Measurements from ENCODE around the gene ZBED6.
"Not testable (repeated sequence)": the region's sequence is repeated elsewhere in the genome, so short reads cannot be mapped to it uniquely, and the experiment has no call there.

Gene ZBED6

DNA sequence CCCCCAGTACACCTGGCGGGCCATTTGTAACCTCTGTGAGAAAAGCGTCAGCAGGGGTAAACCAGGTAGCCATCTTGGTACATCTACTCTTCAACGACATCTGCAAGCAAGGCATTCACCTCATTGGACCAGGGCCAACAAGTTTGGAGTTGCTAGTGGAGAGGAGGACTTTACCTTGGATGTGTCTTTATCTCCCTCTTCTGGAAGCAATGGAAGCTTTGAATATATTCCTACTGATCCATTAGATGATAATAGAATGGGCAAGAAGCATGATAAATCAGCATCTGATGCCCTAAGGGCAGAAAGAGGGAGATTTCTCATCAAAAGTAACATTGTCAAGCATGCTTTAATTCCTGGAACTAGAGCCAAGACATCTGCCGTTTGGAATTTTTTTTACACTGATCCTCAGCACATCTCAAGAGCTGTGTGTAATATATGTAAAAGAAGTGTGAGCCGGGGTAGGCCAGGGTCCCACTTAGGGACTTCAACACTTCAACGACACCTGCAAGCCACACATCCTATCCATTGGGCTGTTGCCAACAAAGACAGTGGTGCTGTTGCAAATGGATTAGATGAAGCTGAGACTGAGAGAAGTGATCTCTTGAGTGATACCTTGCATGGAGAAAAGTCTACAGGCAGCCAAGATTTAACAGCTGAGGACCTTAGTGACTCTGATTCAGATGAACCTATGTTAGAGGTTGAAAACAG lies 2.7 kb downstream of the ZBED6 start:
- ATAC-seq (no peak), DNase-seq (ENCODE audit: low spot score in 2 of 2) (no peak)
- H3K4me1 Mint-ChIP-seq = peaks cover 47% of the 10 kb centered on the region
- H3K4me3 Mint-ChIP-seq = peak overlapping the region; percentile 92
- no peak overlapping the region for H3K27ac Mint-ChIP-seq
- peaks cover 70% of the 10 kb centered on the region for H3K36me3 Mint-ChIP-seq
- H3K9me3 Mint-ChIP-seq = no peaks in the 10 kb centered on the region

DNA sequence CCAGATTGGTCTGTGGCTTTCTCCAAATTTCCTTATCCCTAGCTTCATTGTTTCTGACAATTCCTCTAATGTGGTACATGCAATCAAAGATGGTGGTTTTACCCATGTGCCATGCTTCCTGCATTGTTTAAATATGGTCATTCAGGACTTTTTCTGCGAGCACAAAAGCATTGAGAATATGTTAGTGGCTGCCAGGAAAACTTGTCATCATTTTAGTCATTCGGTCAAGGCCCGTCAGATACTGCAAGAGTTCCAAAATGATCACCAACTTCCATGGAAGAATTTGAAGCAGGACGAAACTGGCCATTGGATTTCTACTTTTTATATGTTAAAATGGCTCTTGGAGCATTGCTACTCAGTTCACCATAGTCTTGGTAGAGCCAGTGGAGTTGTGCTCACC lies 3.7 kb downstream of the ZBED6 start:
- no peak overlapping the region for H3K27ac Mint-ChIP-seq

DNA sequence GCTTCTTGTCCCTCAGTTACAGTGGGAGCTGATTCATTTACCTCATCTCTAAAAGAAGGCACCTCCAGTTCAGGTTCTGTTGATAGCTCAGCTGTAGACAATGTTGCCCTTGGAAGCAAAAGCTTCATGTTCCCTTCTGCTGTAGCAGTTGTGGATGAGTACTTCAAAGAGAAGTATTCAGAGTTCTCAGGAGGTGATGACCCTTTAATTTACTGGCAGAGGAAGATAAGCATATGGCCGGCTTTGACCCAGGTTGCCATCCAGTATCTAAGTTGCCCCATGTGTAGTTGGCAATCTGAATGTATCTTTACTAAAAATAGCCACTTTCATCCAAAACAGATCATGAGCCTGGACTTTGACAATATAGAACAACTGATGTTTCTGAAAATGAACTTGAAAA lies 4.5 kb downstream of the ZBED6 start:
- Mint-ChIP-seq H3K9me3 (no peaks in the 10 kb centered on the region), H3K4me1 (peaks cover 59% of the 10 kb centered on the region), H3K4me3 (no peak overlapping the region), H3K36me3 (peaks cover 89% of the 10 kb centered on the region), H3K27ac (no peak overlapping the region)
- no peak for DNase-seq (ENCODE audit: low spot score in 2 of 2)
- ATAC-seq = no peak

More for the DNA sequence above, 3.7 kb downstream of the ZBED6 start:
- Mint-ChIP-seq H3K36me3 (peaks cover 81% of the 10 kb centered on the region), H3K4me3 (no peak overlapping the region), H3K9me3 (no peaks in the 10 kb centered on the region), H3K4me1 (peaks cover 57% of the 10 kb centered on the region)
- no peak for ATAC-seq
- DNase-seq (ENCODE audit: low spot score in 2 of 2) = no peak

DNA sequence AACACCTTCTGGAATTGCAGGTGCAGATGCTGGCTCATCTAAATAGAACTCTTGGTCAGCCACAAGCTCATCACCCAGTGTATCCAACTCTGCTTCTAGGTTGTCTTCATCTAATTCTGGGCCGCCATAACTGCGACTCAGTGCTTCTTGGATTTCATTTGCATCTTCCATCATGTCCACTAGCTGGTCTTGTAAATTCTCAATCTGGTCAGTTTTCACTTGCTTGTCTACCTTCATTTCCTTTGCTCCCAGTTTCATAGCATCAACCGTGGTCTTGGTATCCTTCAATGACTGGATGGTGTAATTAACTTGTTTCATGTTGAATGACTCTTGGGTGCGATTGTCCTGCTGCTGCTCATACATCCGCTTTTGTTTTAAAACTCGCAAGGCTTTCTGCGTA lies 10.3 kb downstream of the ZBED6 start:
- ATAC-seq (no peak), DNase-seq (ENCODE audit: low spot score in 2 of 2) (no peak)
- Mint-ChIP-seq H3K9me3 (no peaks in the 10 kb centered on the region), H3K27ac (no peak overlapping the region), H3K36me3 (peaks cover 99% of the 10 kb centered on the region), H3K4me3 (no peak overlapping the region), H3K4me1 (peaks cover 36% of the 10 kb centered on the region)

DNA sequence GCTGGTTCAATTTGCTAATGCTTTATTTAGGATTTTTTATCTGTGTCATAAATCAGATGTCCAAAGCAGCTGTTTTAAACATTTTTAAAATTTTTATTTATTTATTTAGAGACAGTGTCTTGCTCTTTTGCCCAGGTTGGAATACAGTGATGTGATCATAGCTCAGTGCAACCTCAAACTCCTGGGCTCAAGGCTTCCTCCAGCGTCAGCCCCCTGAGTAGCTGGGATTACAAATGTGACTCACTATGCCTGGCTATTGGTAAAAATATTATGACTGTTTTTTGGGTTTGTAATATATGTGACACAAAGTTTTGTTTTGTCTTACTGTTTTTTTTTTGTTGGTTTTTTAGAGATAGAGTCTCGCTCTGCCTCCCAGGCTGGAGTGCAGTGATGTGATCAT lies 11.8 kb downstream of the ZBED6 start:
- peak; percentile 31 for ATAC-seq
- peaks cover 100% of the 10 kb centered on the region for H3K36me3 Mint-ChIP-seq
- no peak for DNase-seq (ENCODE audit: low spot score in 2 of 2)
- peaks cover 45% of the 10 kb centered on the region for H3K4me1 Mint-ChIP-seq
- H3K4me3 Mint-ChIP-seq = no peak overlapping the region
- H3K9me3 Mint-ChIP-seq = no peaks in the 10 kb centered on the region
- no peak overlapping the region for H3K27ac Mint-ChIP-seq

DNA sequence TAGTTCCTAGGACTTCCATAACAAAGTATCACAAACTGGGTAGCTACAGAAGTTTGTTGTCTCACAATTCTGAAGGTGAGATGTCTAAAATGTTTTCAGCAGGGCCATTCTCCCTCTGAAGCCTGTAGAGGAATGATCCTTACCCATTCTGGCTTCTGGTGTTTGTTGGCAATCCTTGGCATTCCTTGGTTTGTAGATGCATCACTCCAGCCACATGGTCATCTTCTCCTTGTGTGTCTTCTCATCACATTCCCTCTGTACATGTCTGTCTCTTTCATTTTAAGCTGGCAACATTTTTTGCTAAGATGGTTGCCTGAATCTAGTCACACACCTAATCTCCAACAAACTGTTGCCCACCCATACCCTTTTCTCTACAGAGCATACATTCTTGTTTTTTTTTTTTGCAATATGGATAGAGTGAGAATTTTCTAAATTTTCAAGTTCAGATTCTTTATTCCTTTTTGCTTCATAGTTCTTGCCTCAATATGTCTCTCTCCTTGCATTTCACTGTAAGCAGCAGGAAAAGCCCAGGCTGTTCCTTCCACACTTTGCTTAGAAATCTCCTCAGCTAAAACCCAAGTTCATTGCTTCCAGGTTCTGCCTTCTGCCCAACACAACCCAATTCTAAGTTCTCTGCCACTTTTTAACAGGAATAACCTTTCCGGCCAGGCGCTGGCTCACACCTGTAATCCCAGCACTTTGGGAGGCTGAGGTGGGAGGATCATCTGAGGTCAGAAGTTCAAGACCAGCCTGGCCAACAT lies 18.3 kb downstream of the ZBED6 start:
- Mint-ChIP-seq H3K36me3 (peaks cover 100% of the 10 kb centered on the region), H3K4me1 (peaks cover 10% of the 10 kb centered on the region), H3K27ac (no peak overlapping the region), H3K4me3 (no peak overlapping the region), H3K9me3 (no peaks in the 10 kb centered on the region)
- ATAC-seq = no peak
- DNase-seq (ENCODE audit: low spot score in 2 of 2) = no peak

DNA sequence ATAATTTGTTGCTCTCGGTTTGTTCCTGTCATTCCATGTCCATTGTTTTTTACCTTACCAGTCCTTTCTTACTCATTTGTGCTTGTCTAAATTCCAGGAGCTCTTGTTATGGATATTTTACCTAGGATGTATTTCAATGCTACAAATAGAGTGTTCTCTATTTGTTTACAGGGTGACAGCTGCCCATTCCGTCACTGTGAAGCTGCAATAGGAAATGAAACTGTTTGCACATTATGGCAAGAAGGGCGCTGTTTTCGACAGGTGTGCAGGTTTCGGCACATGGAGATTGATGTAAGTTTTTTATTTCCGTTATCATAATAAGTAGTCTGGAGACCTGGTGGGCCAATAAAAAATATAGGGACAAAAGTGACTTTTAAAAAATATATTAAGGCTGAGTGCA lies 23.0 kb downstream of the ZBED6 start:
- Mint-ChIP-seq H3K36me3 (peaks cover 100% of the 10 kb centered on the region), H3K4me1 (peaks cover 17% of the 10 kb centered on the region), H3K9me3 (no peaks in the 10 kb centered on the region), H3K4me3 (no peak overlapping the region), H3K27ac (no peak overlapping the region)
- ATAC-seq (no peak), DNase-seq (ENCODE audit: low spot score in 2 of 2) (no peak)

DNA sequence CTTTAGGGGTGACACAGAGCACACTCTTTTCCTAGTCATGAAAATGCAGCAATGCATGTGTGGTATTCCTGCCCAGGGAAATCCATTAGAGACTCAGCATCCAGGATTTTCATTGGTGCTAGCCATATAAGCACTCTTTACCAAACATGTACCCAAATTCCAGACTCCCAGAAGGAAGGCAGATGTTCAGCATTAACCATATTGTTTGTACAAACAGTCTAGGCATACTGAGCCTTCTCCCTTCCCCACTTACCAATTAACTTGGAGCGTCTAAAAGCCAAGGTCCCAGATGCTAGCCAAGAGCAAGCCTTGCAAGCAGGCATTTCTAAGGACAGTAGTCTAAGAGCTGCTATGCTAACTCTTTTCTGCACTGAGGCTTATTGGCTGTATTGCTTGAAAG lies 27.9 kb downstream of the ZBED6 start:
- H3K4me1 Mint-ChIP-seq = peaks cover 37% of the 10 kb centered on the region
- no peaks in the 10 kb centered on the region for H3K9me3 Mint-ChIP-seq
- H3K27ac Mint-ChIP-seq = peak overlapping the region; percentile 70
- H3K36me3 Mint-ChIP-seq = peaks cover 100% of the 10 kb centered on the region
- no peak for ATAC-seq
- DNase-seq (ENCODE audit: low spot score in 2 of 2) = no peak
- no peak overlapping the region for H3K4me3 Mint-ChIP-seq

DNA sequence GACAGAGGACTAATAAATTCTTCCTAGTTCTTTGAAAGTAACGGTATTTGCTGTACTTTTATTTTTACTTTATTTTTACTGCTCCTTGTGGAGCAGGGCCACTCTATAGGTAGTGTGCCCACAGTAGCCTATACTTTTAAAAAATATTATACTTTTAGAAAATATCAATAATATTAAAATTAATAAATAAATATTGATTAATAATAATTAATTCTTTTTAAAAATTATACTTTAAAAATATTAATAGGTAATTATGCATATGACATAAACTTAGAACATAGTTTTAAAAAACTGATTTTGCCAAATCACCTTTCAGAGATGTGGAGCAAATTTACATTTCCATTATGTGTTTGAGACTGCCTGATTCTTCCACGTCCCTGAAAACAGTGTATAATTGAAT lies 30.8 kb downstream of the ZBED6 start:
- no peak for ATAC-seq
- Mint-ChIP-seq H3K9me3 (no peaks in the 10 kb centered on the region), H3K4me3 (no peak overlapping the region), H3K36me3 (peaks cover 100% of the 10 kb centered on the region), H3K4me1 (peaks cover 31% of the 10 kb centered on the region), H3K27ac (no peak overlapping the region)
- no peak for DNase-seq (ENCODE audit: low spot score in 2 of 2)

DNA sequence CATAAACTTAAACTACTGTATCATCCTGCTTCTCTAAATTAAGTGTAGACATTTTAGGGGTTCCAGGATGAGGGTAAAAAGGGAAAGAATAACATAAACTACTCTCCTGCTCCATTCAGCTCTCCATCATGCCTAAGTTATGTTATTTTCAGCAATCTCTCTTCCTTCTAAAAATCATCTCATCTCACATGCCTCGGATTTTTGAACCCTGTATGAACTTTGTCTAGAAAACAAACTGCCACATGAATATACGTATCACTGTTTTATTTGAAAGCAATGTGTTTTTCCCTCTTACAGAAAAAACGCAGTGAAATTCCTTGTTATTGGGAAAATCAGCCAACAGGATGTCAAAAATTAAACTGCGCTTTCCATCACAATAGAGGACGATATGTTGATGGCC lies 32.6 kb downstream of the ZBED6 start:
- DNase-seq (ENCODE audit: low spot score in 2 of 2) (no peak), ATAC-seq (no peak)
- H3K9me3 Mint-ChIP-seq = no peaks in the 10 kb centered on the region
- peaks cover 19% of the 10 kb centered on the region for H3K4me1 Mint-ChIP-seq
- H3K36me3 Mint-ChIP-seq = peaks cover 100% of the 10 kb centered on the region
- no peak overlapping the region for H3K27ac Mint-ChIP-seq
- H3K4me3 Mint-ChIP-seq = no peak overlapping the region

DNA sequence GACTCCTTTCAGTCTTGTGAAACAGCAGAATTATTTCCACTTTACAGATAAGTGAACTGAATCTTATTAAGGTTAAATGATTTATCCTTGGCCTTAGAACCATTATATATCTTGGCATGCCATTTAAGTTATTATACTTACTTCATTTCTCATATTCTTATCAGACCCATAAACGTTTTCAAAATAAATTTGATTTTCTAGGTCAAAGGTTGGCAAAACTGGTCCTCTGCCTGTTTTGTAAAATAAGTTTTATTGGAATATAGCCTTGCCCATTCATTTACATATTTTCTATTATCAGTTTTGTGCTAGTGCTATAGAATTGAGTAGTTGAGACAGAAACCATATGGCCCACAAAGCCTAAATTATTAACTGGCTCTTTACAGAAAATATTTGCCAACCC lies 33.1 kb downstream of the ZBED6 start:
- ATAC-seq (no peak), DNase-seq (ENCODE audit: low spot score in 2 of 2) (no peak)
- H3K4me1 Mint-ChIP-seq = peaks cover 18% of the 10 kb centered on the region
- H3K27ac Mint-ChIP-seq = no peak overlapping the region
- H3K36me3 Mint-ChIP-seq = peaks cover 100% of the 10 kb centered on the region
- H3K9me3 Mint-ChIP-seq = no peaks in the 10 kb centered on the region
- no peak overlapping the region for H3K4me3 Mint-ChIP-seq

DNA sequence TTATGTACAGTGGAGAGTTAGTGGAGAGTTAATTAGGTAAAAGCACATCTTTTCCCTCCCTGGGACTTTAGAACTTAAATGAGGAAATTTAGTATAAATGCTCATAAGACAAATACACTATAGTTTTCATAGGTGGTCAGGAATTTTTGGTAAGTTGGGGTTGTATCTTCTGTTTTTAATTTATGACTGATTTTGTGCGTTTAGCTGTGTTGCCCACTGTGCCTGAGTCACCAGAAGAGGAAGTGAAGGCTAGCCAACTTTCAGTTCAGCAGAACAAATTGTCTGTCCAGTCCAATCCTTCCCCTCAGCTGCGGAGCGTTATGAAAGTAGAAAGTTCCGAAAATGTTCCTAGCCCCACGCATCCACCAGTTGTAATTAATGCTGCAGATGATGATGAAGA lies 33.8 kb downstream of the ZBED6 start:
- DNase-seq (ENCODE audit: low spot score in 2 of 2) = not testable (repeated sequence)

DNA sequence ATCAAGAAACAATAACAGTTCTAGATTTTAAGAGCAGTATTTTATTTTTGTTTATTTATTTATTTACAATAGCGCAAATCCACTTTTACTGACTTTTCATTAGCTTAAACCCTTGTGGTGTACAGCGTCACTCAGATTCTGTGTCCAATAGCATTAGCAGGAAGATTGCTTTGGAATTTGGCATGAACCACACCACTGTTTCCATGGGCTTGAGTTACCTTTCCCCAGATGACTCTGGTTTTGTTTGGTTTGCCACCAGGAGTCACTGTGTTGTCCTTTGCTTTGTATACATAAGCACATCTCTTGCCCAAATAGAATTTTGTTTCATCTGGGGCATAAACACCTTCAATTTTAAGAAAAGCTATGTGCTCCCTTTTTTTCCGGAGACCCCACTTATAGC lies 40.1 kb downstream of the ZBED6 start:
- no peak for ATAC-seq
- Mint-ChIP-seq H3K27ac (no peak overlapping the region), H3K36me3 (peaks cover 100% of the 10 kb centered on the region), H3K9me3 (no peaks in the 10 kb centered on the region), H3K4me1 (no peaks in the 10 kb centered on the region), H3K4me3 (no peak overlapping the region)
- DNase-seq (ENCODE audit: low spot score in 2 of 2) = no peak

More for the DNA sequence above, 33.8 kb downstream of the ZBED6 start:
- ATAC-seq, H3K9me3 Mint-ChIP-seq, H3K27ac Mint-ChIP-seq, H3K4me3 Mint-ChIP-seq: not testable (repeated sequence)
- peaks cover 100% of the 10 kb centered on the region for H3K36me3 Mint-ChIP-seq
- H3K4me1 Mint-ChIP-seq = peaks cover 12% of the 10 kb centered on the region

DNA sequence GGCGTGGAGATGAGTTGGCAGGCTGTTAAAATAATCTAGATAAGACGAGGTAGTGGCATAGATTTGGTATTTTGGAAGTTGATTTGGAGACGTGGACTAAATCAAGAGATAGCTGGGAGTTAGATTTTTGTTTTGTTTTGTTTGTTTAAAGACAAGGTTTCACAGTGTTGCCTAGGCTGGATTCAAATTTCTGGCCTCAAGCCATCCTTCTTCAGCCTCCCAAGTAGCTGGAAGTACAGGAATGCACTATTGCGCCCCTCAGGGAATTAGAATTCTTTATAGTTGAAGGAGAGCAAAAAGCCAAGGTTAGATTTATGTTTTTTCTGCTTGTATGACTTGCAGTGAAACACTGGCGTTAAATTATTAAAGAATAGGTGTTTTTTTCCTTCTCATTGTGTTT lies 43.7 kb downstream of the ZBED6 start:
- Mint-ChIP-seq H3K27ac (no peak overlapping the region), H3K36me3 (peaks cover 100% of the 10 kb centered on the region)

DNA sequence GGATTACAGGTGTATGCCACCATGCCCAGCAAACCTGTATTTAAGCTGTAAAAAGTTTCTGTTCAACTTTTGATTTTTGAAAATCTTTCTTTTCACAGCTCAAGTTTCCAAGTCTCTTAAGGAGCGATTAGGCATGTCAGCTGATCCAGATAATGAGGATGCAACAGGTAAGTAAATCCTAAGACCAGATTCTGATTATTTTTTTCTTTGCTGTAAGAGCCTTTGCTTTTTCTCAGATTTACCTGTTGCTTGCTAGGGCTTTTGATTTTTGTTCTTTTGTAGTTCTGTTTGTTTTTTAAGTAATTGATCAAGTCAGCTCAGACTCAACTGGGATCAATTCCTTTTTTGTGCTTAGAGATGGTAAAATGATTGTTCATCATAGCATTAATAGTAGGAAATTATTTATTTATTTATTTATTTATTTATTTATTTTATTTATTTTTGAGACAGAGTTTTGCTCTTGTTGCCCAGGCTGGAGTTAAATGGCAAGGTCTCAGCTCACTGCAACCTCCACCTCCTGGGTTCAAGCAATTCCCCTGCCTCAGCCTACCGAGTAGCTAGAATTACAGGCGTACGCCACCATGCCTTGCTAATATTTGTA lies 44.9 kb downstream of the ZBED6 start:
- Mint-ChIP-seq H3K4me1 (no peaks in the 10 kb centered on the region), H3K27ac (no peak overlapping the region), H3K36me3 (peaks cover 100% of the 10 kb centered on the region), H3K9me3 (no peaks in the 10 kb centered on the region), H3K4me3 (no peak overlapping the region)
- ATAC-seq = no peak
- DNase-seq (ENCODE audit: low spot score in 2 of 2) = no peak

More for the DNA sequence above, 43.7 kb downstream of the ZBED6 start:
- Mint-ChIP-seq H3K9me3 (no peaks in the 10 kb centered on the region), H3K4me1 (no peaks in the 10 kb centered on the region), H3K4me3 (no peak overlapping the region)
- no peak for ATAC-seq
- no peak for DNase-seq (ENCODE audit: low spot score in 2 of 2)

DNA sequence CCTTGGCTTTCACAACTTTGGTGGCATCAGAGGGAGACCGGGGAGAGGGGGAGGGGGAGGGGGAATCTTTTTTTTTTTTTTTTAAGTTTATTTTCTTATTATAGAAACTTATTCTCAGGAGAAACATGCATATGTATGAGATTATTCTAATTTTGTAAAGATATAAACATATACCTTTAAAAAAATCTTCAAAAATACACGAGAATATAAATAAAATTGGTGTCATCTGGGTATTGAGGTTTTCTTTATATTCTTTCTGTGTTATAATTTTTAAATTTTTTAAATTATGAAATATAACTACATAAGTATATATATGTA lies 47.1 kb downstream of the ZBED6 start:
- Mint-ChIP-seq H3K4me1 (no peaks in the 10 kb centered on the region), H3K9me3 (no peaks in the 10 kb centered on the region), H3K27ac (no peak overlapping the region), H3K36me3 (peaks cover 100% of the 10 kb centered on the region), H3K4me3 (no peak overlapping the region)
- DNase-seq (ENCODE audit: low spot score in 2 of 2) (no peak), ATAC-seq (no peak)
